GM21360 (cell line): Measurements from ENCODE around the gene ZNF248.
"Not testable (repeated sequence)": the region's sequence is repeated elsewhere in the genome, so short reads cannot be mapped to it uniquely, and the experiment has no call there.

Experiments
- ATAC-seq: cut with Tn5 transposase; IDR thresholded peaks from one replicate; pipeline ENCODE4 v1.9.1; 2021; ENCODE audit warnings: mild to moderate bottlenecking, moderate library complexity; ENCODE audit not compliant: unreplicated experiment

Gene ZNF248

GRCh38 chr10:37748170-37748569 lies 109.2 kb downstream of the ZNF248 start:
- ATAC-seq = no peak

DNA sequence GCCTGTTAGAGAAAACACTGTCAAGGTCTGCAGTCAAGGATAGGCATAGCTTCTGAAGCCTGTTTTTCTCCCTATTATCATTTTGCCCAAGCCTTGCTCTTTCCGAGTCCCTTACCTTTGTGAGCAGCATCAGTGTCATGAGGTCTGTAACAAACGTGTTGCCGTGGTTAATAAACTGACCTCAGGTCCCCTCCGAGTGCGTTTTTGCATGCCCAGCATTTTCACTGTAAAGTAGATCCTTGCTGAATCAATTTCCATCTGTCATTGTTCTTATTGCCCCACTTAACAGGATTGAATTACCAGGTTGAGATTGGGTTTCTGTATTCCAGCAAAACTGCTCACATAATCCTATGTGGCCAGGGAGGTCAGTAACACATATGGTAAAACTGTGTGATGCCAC lies 110.3 kb downstream of the ZNF248 start:
- no peak for ATAC-seq

- ATAC-seq = no peak
Measured at GRCh38 chr10:37741831-37742230, 115.6 kb downstream of the ZNF248 start.

DNA sequence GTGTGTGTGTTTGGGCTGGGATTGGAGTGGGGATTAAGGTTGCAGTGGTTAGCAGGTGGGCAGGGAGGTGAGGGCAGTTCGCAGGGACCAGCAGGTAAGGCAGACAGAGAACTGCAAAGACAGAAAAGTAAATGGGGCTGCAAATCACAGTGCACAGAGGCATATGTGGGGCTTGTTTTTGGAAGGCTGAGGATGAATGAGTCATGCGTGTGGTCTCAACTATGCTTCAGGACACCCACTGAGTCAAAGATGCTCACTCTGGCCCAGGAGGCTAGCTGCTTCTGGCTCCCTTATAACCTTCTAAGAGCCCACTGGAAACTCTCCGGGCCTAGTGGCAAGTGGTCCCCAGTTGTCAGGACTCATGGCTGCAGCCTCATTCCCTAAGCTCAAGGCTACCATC lies 118.2 kb downstream of the ZNF248 start:
- ATAC-seq = no peak

GRCh38 chr10:37738241-37738640 lies 119.2 kb downstream of the ZNF248 start:
- not testable (repeated sequence) for ATAC-seq

DNA sequence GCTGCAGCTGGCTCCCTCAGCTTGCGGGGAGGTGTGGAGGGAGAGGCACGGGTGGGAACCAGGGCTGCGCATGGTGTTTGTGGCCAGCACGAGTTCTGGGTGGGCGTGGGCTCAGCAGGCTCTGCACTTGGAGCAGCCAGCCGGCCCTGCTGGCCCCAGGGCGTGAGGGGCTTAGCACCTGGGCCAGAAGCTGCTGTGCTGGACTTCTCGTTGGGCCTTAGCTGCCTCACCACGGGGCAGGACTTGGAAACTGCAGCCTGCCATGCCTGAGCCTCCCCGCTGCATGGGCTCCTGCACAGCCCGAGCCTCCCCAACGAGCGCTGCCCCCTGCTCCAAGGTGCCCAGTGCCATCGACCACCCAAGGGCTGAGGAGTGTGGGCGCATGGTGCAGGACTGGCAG lies 120.1 kb downstream of the ZNF248 start:
- ATAC-seq = no peak

- no peak for ATAC-seq
Measured at GRCh38 chr10:37736120-37736519, 121.3 kb downstream of the ZNF248 start.

DNA sequence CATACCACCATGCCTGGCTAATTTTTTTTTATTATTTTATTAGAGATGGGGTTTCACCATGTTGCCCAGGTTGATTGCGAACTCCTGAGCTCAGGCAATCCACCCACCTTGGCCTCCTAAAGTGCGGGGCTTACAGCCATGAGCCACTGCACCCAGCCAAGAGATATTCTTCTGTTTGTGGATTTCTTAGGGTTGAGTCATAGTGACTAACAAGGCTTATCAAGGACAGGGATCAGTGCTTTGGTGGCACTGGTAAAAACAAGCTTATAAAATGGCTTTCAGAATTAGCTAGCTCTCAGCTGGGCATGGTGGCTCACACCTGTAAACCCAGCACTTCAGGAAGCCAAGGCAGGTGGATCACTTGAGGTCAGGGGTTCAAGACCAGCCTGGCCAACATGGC lies 122.4 kb downstream of the ZNF248 start:
- ATAC-seq = no peak
